ENCODE results near the gene BCL7C. TPM values are rescaled to one million over a fixed set of nuclear protein-coding genes. Genes with fewer than 3 reads are reported as not detected.

BCL7C gene
- total RNA-seq, 1 experiment from 2014 or later, result 45.8 TPM

DNA sequence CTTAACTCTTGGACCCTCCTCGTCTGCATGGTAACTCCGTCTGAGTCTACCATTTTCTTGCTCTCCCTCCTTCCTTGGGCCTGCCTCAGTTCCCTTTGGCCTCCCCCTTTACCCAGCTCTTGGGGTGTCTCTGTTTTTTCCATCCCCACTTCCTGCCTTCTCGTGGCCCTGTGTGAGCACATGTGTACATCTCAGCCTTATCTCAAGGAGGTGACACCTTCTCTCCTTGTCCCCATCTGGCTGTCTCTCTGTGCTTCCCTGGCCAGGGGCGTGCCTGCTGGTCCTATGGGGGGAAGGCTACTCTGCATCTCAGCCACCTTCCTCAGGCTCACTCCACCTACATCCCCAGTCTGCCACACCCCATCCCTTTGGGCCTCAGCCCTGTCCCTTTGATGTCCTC, 9.1 kb upstream of the BCL7C start:
- H3K4me3 ChIP-seq (ENCODE audit: low read depth in 2 of 2, low read length in 2 of 2), result no peak overlapping the region
- H3K4me1 ChIP-seq (ENCODE audit: control insufficient read depth, insufficient read depth, low read length), result 0 out of 2 replicates have a peak, but pooled peaks cover 3% of the 10 kb centered on the region
- intact Hi-C loops (cut with micrococcal nuclease; ENCODE audit: unreplicated experiment), result loop anchor here (10.0 kb wide), 1 partner anchor 58 kb away; no protein-coding TSS in a partner anchor
- in situ Hi-C loops (cut with HindIII; ENCODE audit: low pct_unique_long_range_greater_than_20kb, low sequenced_read_pairs), result no loop called here
- DNase-seq (ENCODE audit: low read depth, low spot score) (no peak), ATAC-seq (no peak)
- H3K36me3 ChIP-seq (ENCODE audit: control insufficient read depth, insufficient read depth, low read length), result no peaks in the 10 kb centered on the region
- TF ChIP-seq REST (IDR thresholded peaks at IDR 0.05; ENCODE audit: insufficient read depth in 1 of 2, low read depth in 2 of 2, low read length in 1 of 2) (no peak), SIN3A (IDR thresholded peaks at IDR 0.05; ENCODE audit: borderline replicate concordance, insufficient read depth, low read depth, low read length) (no peak), TCF7L2 (IDR thresholded peaks at IDR 0.05; ENCODE audit: low read depth, low read length) (no peak), CTCF (IDR thresholded peaks at IDR 0.05) (no peak), POLR2AphosphoS5 (IDR thresholded peaks at IDR 0.05; ENCODE audit: low read depth, low read length) (no peak)
- no peaks in the 10 kb centered on the region for H3K9me3 ChIP-seq (ENCODE audit: control insufficient read depth, insufficient read depth, low read depth, low read length)
- BruUV-seq (replicated peaks), result no TSS peak
- POLR2A ChIA-PET, result interaction anchor here (0.6 kb wide), 1 partner anchor 278 kb away, joined by 3 read pairs; no protein-coding TSS in a partner anchor
- H3K27me3 ChIP-seq (ENCODE audit: control insufficient read depth, insufficient read depth, low read length), result no peaks in the 10 kb centered on the region
- CTCF ChIA-PET, result interaction anchor here (2.2 kb wide), 1 partner anchor 58 kb away, joined by 19 read pairs; no protein-coding TSS in a partner anchor
- peak overlapping the region; percentile 77 for H3K27ac ChIP-seq (ENCODE audit: low read length)

GRCh38 chr16:30902029-30902972, 8.4 kb upstream of the BCL7C start:
- H3K4me1 ChIP-seq (ENCODE audit: control insufficient read depth, insufficient read depth, low read length), result 0 out of 2 replicates have a peak, but pooled peaks cover 3% of the 10 kb centered on the region
- H3K27ac ChIP-seq (ENCODE audit: low read length), result peak overlapping the region; percentile 77
- no peaks in the 10 kb centered on the region for H3K27me3 ChIP-seq (ENCODE audit: control insufficient read depth, insufficient read depth, low read length)
- H3K36me3 ChIP-seq (ENCODE audit: control insufficient read depth, insufficient read depth, low read length), result no peaks in the 10 kb centered on the region
- CTCF ChIA-PET, result interaction anchor here (0.7 to 2.2 kb wide), 4 partner anchors 14 to 141 kb away, joined by 3 to 19 read pairs (median 11); no protein-coding TSS in a partner anchor
- BruUV-seq (replicated peaks), result no TSS peak
- intact Hi-C loops (cut with micrococcal nuclease; ENCODE audit: unreplicated experiment), result loop anchor here (10.0 kb wide), 1 partner anchor 58 kb away; no protein-coding TSS in a partner anchor
- DNase-seq (ENCODE audit: low read depth, low spot score) (no peak), ATAC-seq (peak; percentile 98)
- TF ChIP-seq CTCF (IDR thresholded peaks at IDR 0.05), result peak; percentile 94; the same call in 1 of the 2 replicates
- no peak; the same call in 1 of the 2 replicates for TF ChIP-seq POLR2AphosphoS5 (IDR thresholded peaks at IDR 0.05; ENCODE audit: low read depth, low read length)
- TF ChIP-seq SIN3A (IDR thresholded peaks at IDR 0.05; ENCODE audit: borderline replicate concordance, insufficient read depth, low read depth, low read length), result peak; percentile 72; the same call in 1 of the 2 replicates
- peak; percentile 40; the same call in 1 of the 2 replicates for TF ChIP-seq TCF7L2 (IDR thresholded peaks at IDR 0.05; ENCODE audit: low read depth, low read length)
- no peak for TF ChIP-seq REST (IDR thresholded peaks at IDR 0.05; ENCODE audit: insufficient read depth in 1 of 2, low read depth in 2 of 2, low read length in 1 of 2)
- in situ Hi-C loops (cut with HindIII; ENCODE audit: low pct_unique_long_range_greater_than_20kb, low sequenced_read_pairs), result no loop called here
- POLR2A ChIA-PET, result interaction anchor here (0.5 to 1.1 kb wide), 4 partner anchors 10 to 507 kb away, joined by 3 read pairs; partner anchors contain the start of gene ZNF48
- peak overlapping the region; percentile 37 to 51 for H3K4me3 ChIP-seq (ENCODE audit: low read depth in 2 of 2, low read length in 2 of 2)
- H3K9me3 ChIP-seq (ENCODE audit: control insufficient read depth, insufficient read depth, low read depth, low read length), result no peaks in the 10 kb centered on the region
